NB4 (cell line): Measurements from ENCODE around the gene KLC1.

Source experiments
- CTCF ChIP-seq: IDR thresholded peaks from one replicate; pipeline ENCODE4 v1.5.1; 2012; ENCODE audit warnings: low read depth, low read length
- MYC ChIP-seq: IDR thresholded peaks from 2 replicates; pipeline ENCODE4 v1.6.1; 2011; ENCODE audit warnings: low read depth, low read length
- POLR2A ChIP-seq: IDR thresholded peaks from 2 replicates; pipeline ENCODE4 v1.6.1; 2011; ENCODE audit warnings: mild to moderate bottlenecking; ENCODE audit not compliant: insufficient read length; ENCODE audit errors: extremely low read depth

GRCh38 chr14:103611215-103611614 lies 17.8 kb upstream of the KLC1 start:
- TF ChIP-seq CTCF: no peak
- TF ChIP-seq MYC: no peak
- TF ChIP-seq POLR2A: no peak
